DMS53 (cell line): Measurements from ENCODE around the gene DNAJC1.
"Not testable (repeated sequence)": the region's sequence is repeated elsewhere in the genome, so short reads cannot be mapped to it uniquely, and the experiment has no call there.

Experiments
- DNase-seq: peaks from one replicate; lab custom pipeline; 2025; lab: John Stamatoyannopoulos, UW

DNAJC1 gene

DNA sequence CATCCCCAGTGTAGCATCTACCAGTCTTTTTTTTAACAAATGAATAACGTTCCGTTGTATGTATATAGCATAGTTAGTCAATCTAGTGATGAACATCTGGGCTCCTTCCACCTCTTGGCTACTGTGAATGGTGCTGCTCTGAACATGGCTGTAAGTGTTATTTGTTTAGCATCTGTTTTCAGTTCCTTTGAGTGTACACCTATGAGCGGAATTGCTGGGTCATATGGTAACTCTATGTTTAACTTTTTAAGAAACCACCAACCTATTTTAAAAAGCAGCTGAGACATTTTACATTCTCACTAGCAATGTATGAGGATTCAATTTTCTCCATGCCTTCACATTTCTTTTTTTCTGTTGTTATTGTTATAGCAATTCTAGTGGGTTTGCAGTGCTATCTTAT, 178.2 kb downstream of the DNAJC1 start:
- DNase-seq = peak; percentile 22

DNA sequence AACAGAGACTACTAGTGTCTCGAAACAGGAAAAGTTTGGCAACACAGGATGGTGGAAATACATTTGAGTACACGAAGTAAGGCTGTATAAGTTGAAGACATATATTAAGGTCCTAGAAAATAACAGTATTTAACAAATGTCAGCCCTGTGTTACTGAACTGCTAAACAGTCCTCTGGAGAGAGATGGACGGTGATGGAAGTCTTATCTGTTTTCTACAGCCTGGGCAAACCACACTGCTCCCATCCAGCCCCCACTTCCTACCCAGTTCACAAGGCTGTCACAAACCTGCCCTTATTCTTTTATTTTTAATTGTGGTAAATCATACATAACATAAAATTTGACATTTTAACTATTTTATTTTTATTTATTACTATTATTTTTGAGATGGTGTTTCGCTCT, 179.1 kb downstream of the DNAJC1 start:
- DNase-seq = no peak

DNA sequence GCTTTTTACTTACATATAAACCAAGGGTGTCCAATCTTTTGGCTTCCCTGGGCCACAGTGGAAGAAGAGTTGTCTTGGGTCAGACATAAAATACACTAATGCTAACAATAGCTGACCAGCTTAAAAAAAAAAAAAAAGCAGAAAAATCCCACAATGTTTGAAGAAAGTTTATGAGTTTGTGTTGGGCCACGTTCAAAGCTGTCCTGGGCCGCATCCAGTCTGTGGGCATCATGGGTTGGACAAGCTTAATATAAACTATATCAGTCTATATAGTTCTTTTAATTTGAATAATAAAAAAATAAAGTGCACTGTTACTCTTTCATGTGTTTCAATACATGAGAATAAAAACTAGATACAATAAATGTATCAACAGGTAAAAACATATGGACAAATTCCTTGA, 179.9 kb downstream of the DNAJC1 start:
- no peak for DNase-seq

DNA sequence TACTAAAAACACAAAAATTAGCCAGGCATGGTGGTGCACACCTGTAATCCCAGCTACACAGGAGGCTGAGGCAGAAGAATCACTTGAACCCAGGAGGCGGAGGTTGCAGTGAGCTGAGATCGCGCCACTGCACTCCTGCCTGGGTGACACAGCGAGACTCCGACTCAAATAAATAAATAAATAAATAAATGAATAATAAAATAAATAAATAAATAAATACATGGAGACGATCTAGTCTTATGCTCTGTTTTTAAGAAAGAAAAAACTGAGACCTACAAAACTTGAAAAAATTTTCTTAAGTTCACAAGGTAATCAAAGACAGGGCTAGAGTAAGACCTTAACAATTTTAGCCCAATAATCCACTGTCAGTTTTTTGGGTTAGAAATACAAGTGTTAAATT, 181.3 kb downstream of the DNAJC1 start:
- DNase-seq = not testable (repeated sequence)

DNA sequence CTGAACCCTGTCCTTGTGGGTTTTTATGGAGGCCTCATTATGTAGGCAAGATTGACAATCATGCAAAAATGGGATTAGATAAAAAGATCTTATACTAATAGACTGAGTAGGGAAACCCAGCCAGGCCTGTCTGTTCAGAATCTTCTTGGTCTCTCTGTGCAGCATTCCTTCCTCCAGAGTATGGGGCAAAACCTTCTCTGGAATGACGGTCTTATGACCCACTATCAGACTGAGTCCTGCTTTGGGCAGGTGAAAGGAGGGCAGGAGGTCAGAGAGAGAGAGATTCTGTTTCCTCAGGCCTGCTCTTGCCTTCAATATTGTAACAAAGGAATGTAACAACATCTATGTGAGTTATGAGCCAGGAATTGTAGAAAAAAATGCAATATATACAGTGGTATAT, 182.6 kb downstream of the DNAJC1 start:
- no peak for DNase-seq

DNA sequence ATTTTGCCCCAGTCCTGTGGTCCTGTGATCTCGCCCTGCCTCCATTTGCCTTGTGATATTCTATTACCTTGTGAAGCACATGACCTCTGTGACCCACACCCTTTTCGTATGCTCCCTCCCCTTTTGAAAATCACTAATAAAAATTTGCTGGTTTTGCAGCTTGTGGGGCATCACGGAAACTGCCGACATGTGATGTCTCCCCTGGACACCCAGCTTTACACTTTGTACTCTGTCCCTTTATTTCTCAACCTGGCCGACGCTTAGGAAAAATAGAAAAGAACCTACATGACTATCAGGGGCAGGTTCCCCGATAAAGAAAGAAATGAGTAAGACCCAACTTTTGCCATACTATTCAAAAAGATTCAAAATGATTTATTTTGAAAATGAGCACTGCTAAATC, 185.1 kb downstream of the DNAJC1 start:
- DNase-seq = not testable (repeated sequence)

DNA sequence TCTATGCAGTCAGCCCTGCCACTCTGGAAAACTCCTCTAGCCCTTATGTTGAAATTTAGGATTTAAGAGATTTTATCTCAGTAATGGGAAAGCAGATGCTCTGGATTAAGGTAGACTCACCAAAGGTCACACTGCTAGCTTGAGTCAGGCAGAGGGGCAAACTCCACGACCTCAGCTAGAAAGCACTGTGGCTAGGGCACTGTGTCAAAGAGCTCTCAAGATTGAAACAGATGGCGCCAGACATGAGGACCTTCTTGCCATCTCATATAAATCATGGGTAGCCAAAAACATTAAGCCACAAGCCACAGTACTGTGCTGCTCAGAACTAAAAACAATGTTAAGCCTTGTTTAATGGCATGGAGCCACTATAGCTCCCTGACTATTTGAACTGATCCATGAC, 188.7 kb downstream of the DNAJC1 start:
- DNase-seq = no peak

DNA sequence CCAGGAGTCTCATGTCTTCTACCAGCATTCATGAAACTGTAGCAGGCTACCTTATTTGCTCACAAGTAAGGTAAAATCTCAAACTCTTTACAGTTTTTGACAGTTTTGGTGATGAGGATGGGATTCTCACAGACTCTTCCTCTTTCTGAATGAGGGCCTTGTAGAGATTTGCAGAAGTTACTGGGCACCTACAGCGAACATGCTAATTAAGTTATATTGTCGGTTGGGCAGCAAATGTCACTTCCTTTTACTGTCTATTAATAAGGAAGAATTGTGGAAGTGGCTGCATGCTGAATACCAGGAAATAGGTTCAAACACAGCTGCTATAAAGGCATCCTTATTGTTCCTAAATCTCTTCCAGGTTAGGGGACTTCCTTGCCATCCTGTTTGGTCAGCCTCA, 189.6 kb downstream of the DNAJC1 start:
- no peak for DNase-seq

DNA sequence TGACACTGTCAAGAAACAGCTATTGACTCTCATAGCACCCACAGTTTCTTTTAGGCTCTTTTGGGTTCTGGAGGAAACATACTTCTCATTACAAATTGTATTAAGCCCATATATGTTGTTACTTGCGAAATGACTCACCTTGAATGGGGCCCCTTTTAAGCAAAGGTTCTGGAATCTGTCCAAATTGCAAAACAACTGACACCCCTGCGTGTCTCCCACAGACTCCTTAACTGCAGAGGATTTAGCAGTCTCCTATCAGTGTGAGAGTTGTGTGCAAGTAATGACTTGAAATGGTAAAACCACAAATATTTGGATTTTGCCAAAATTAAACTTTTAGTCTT, 192.3 kb downstream of the DNAJC1 start:
- DNase-seq = no peak

DNA sequence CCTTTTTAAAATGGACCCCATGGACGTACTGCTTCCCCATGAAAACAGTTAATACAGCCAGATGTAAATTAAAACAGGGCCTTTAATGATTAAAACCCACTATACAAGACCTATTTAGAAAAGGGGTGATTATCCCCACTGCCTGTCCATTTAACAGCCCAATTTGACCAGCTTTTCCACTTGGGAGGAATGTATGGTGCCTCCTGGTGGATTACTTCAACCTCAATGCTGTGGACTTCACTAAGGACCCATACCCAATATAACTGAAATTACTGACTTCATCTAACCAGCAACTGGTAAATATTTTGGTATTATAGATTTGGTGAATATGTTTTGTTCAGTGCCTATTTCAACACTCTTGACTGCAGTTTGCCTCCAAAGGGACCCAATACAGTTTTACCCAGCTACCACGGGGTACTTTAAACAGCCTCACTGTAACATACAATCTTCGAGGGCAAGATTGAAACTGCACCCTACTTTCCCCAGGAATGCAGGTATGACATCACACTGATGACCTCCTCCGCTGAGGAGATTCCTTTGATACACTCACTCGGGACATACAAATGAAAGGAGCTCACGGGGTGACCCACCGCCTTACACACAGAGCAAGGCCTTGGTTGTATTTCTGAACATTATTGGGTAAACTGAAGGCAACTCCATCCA, 192.8 kb downstream of the DNAJC1 start:
- no peak for DNase-seq

DNA sequence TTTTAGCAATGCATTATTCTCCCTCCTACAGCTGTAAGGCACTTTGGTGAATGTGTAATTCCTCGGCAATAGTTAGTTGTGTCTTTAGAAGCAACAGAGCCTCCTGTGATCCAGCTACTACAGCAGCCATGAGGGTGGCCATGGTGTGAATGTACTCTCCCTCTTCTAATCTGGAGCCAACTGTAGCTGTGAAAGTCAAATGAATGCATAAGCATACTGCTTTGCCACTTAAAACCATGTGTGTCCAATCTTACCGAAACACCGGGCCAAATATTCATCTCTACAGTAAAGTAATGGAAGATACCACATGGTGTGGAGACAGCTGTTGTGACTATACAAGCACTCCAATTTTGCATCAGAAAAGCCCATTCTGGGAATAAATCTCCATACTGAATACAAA, 195.0 kb downstream of the DNAJC1 start:
- no peak for DNase-seq

DNA sequence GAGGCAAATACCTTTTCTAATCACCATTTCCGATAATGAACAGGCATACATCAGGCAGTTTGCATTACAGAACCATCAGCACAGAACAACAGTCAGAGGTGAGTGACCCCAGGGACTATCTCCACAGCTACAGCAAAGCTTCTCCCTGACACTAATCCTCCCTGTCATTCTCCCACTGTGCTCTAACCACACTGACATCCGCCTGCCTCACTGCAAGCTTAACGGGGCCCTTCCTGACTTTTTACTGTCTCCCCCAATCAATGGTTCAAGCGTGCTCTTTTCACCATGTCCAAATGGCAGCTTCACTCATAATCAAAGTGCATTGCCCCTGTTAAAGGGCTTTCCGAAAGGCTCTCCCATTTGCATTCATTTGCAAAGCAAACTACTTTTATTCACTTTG, 196.3 kb downstream of the DNAJC1 start:
- no peak for DNase-seq

DNA sequence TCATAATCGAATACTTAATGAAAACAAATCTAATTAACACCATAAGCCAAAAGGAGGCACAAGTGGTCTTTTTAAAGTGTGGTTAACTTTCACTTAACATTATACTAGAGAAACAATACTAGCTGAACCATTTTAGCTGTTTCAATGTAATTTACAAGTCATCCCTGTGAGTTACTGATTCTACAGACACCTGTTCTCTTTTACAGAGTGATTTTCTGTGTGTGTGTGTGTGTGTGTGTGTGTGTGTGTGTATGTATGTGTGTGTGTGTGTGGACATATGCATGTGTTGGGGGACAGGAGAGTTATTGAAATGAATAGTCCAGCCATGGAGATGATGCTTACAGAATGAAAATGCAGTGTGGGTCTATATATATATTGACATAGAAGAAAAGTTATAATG, 200.2 kb downstream of the DNAJC1 start:
- DNase-seq = peak; percentile 31

DNA sequence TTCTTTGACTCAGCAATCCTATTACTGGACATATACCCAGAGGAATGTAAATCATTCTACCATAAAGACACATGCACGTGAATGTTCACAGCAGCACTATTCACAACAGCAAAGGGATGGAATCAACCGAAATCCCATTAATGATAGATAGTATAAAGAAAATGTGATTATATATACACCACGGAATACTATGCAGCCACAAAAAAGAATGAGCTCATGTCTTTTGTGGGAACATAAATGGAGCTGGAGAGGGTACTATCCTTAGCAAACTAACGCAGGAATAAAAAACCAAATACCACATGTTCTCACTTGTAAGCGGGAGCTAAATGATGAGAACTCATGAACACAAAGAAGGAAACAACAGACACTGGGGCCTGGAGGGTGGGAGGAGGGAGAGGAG, 201.9 kb downstream of the DNAJC1 start:
- no peak for DNase-seq

DNA sequence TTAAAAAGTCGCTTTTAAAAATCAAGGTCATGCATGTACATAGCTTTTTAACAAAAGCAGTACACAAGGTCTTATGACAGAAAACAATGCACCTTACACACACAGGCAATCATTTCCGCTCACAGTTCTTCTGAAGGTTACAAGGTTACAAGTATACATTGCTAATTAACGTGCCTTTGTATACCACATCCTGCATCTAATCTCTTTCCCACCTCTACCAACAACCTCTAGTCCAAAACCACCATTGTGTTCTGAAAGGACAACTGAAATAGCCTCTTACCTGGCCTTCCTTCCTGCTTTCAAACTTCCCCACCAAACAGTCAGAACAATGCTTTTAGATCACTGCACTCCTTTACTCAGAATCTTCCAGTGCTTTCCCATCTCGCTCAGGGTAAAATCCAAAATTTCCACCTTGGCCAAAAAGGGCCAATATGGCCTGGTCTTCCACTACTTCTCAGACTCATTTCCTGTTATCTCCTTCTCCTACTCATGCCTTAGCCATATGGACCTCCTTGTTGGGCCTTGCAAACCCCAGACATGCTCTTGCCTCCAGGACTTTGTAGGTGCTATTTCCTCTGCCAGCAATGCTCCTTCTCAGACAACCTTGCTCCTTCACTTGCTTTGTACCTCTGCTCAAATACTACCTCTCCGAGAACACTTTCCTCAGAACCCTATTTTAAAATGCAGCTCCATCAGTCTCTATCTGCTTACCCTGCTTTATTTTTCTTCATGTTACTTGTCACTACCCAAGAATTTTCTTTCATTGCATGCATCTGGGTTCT, 205.4 kb downstream of the DNAJC1 start:
- no peak for DNase-seq

DNA sequence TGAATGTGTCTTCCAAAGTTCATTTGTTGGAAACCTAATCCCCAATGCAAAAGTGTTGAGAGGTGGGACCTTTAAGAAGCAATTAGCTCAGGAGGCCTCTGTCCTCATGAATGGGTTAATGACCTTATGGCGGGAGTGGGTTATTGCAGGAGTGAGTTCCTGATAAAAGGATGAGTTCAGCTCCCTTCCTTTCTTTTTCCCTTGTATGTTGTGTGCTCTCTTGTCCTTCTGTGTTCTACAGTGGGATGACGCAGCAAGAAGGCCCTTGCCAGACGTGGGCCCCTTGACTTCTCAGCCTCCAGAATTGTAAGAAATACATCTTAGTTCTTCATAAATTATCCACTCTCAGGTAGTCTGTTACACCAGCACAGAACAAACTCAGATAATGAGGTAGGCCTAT, 206.0 kb downstream of the DNAJC1 start:
- DNase-seq = no peak

DNA sequence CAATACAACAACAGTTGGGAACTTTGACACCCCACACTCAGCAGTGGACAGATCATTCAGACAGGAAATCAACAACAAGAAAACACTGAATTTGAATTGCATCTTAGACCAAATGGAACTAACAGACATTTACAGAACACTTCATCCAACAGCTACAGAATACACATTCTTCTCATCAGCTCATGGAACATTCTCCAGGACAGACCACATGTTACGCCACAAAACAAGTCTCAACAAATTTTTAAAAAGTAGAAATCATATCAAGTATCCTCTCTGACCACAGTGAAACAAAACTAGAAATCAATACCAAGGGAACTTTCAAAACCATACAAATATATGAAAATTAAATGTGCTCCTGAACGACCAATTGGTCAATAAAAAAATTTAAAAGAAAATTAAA, 212.3 kb downstream of the DNAJC1 start:
- DNase-seq = no peak

DNA sequence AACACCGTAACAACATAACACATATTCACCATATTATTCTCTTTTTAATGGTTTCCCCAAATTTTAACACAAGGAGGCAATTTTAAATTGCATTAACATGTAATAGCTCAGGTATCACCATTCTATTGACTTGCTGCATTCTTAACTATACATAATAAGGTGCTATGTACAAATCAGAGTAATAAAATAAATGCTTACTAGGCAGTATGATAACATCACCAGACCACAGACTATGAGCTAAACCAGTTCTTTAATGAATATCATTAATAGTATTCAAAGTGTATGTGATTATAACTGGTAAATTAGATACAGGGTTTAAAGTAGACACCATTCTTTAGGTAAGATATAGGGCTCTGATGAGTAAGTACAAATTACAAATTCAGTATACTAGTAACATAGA, 226.6 kb downstream of the DNAJC1 start:
- no peak for DNase-seq

DNA sequence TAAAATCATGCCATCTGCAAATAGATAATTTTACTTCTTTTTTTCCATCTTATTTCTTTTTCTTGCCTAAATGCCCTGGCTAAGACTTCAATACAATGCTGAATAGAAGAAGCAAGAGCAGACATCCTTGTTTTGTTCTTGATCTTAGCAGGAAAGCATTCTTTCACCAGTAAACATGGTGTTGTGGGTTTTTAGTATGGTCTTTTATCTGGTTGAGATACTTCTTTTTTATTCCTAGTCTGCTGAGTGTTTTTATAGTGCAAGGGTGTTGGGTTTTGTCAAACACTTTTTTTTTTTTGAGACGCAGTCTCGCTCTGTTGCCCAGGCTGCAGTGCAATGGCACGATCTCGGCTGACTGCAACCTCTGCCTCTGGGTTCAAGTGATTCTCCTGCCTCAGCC, 232.3 kb downstream of the DNAJC1 start:
- no peak for DNase-seq

DNA sequence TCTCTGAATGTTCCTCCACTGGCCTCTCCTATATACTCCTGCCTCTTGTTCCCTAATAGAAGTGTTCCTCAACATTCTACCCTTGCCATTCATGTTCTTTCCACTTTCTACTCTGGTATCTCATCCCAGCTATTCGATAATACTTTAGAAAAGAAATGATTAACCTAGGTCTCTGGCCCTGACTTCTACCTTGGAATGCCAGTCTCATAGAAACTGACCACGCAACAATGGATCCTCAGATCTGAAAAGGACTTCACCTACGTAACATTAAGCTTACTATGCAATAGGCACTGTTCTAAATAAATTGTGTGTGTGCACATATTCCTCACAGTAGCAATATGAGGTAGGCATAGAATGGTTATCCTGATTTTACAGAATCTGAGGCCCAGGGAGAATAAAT, 234.5 kb downstream of the DNAJC1 start:
- no peak for DNase-seq

DNA sequence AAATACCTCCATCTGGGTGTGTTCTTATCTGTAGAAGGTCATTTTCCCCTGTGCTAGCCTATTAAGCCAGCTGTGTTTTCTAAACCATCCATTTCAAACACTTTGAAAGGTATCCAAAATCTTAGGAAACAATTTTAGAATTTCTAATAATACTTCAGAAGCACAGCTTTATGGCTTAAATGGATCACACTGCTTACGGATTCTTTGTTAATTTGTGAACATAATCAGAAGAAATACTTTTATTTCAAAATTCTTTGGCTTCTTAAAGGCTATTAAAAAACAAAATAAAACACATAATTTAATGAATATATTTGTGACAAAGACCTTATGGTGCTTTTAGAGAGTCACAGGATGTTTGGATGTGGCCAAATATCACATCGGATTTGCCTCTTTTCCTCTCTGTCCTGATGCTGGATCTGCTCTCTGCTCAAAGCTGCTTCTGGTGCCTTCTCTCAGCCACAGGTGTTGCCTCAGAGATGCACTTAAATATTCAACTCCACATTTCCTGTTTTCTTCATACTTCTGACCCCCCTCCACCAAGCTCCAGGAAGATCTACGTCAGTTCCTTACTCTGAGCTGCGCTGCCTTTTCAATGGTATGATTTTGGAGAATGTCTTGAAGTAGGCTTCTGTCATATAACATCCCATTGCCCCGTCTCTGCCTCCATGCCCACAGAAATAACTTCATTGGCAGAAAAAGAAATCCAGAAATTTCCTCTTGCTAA, 238.9 kb downstream of the DNAJC1 start:
- no peak for DNase-seq

DNA sequence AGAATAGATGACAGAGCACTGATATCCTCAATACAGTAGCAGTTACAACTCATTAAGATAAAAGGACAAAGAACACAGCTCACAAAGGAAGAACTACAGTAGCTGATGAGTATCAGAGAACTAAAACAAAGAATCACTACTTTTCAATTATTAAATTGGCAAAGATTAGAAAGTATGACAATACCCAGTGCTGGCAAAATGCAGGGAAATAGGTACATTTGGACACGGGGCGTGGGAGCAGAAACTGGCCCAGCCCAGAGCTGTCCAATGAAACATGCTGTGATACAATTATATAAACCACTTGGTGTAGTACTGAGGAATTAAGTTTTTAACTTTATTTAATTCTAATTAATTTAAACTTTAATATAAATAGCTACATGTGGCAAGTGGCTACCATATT, 243.2 kb downstream of the DNAJC1 start:
- DNase-seq = no peak

DNA sequence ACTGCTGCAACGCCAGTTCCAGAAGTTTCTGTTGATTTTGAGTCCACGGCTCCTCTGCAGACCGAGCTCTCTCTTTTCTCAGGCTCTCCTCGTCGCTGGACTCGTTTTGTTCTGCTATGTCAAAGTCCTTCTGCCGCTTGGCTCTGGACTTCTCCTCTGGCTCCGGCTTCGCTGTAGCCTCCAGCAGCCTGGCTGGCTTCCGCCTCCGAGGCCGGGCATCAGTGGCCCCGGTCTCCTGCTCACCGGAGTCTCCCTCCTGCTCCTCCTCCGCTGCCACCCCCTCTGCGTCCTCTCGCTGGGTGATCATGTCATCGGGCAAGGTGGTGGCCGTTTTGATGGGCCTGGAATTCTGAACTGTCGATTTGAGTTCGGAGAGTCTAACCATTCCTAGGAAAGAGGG, 244.3 kb downstream of the DNAJC1 start:
- DNase-seq = no peak
